A549 (cell line): Measurements from ENCODE around the gene MTG2. TPM values are rescaled to one million over a fixed set of nuclear protein-coding genes. Genes with fewer than 3 reads are reported as not detected.

Source experiments
- ATAC-seq, 2 experiments: fragments of 200-7000 bp in 1 of 2; fragments of >200 bp in 1 of 2; cut with Nextera tagmentation in 1 of 2; cut with Tn5 transposase in 1 of 2; 3 replicates each; pipeline versions ENCODE4 v1.8.0 to v1.9.1; 2018 to 2020; ENCODE audit warnings: mild to moderate bottlenecking in 1 of 2, moderate library complexity in 1 of 2
- CTCF ChIA-PET: fragments of 300-600 bp; sonication (Branson Sonifier 250); formaldehyde crosslinking; extraction: SDS; loops from one replicate; lab custom pipeline; 2021; ENCODE audit warnings: antibody characterized with exemption, inconsistent platforms; lab: Yijun Ruan, JAX
- POLR2A ChIA-PET: fragments of 350-600 bp; formaldehyde crosslinking; extraction: SDS; loops from one replicate; lab custom pipeline; 2021; ENCODE audit warnings: antibody characterized with exemption, inconsistent platforms; lab: Yijun Ruan, JAX
- DNase-seq, 2 experiments: peaks; one replicate each; pipeline versions ENCODE4 v3.0.0 to v3.0.0-alpha.2; 2011 to 2016; ENCODE audit warnings: low read depth in 1 of 2, low spot score in 1 of 2
- FAIRE-seq: peaks from 2 replicates; lab custom pipeline; 2011; peaks lifted over from hg19 to GRCh38; lab: Jason Lieb, UNC
- H3K27ac ChIP-seq, 2 experiments: fragments of >200 bp; sonication (Bioruptor Twin); formaldehyde crosslinking; 3 replicates each; pipeline ENCODE4 v1.5.1; 2016 to 2017
- H3K4me1 ChIP-seq: fragments of >200 bp; sonication (Bioruptor Twin); formaldehyde crosslinking; 3 replicates; pipeline ENCODE4 v1.6.1; 2016
- H3K4me2 ChIP-seq: fragments of >200 bp; sonication (Bioruptor Twin); formaldehyde crosslinking; 3 replicates; pipeline ENCODE4 v1.6.1; 2016
- H3K4me3 ChIP-seq: fragments of >200 bp; sonication (Bioruptor Twin); formaldehyde crosslinking; 3 replicates; pipeline ENCODE4 v1.5.1; 2016
- H3K9me3 ChIP-seq: fragments of >200 bp; sonication (Bioruptor Twin); formaldehyde crosslinking; 3 replicates; pipeline ENCODE4 v1.6.1; 2016
- ATOH8 ChIP-seq: fragments of 250-450 bp; sonication (Bioruptor Pico); IDR thresholded peaks from 2 replicates; pipeline ENCODE4 v1.5.0; 2020; ENCODE audit warnings: low read depth, mild to moderate bottlenecking, moderate library complexity
- BCL3 ChIP-seq: fragments of >200 bp; sonication (Bioruptor Twin); formaldehyde crosslinking; IDR thresholded peaks from 3 replicates; pipeline ENCODE4 v1.6.1; 2016
- CBX2 ChIP-seq: fragments of 200-600 bp; sonication (generic); IDR thresholded peaks from 2 replicates; pipeline ENCODE4 v1.6.1; 2016; ENCODE audit warnings: low read depth, mild to moderate bottlenecking, borderline replicate concordance
- CEBPB ChIP-seq, 2 experiments: fragments of >200 bp in 1 of 2; sonication (Bioruptor Twin) in 1 of 2; formaldehyde crosslinking in 1 of 2; IDR thresholded peaks; 2 replicates each; pipeline ENCODE4 v1.6.1; 2012 to 2016
- EP300 ChIP-seq, 2 experiments: fragments of >200 bp; sonication (Bioruptor Twin); formaldehyde crosslinking; IDR thresholded peaks; 2 replicates in 1 of 2; 3 replicates in 1 of 2; pipeline ENCODE4 v1.6.1; 2016 to 2017
- HDAC2 ChIP-seq: fragments of 200-600 bp; sonication (generic); IDR thresholded peaks from 2 replicates; pipeline ENCODE4 v1.6.1; 2016
- JUN ChIP-seq, 2 experiments: fragments of >200 bp; sonication (Bioruptor Twin); formaldehyde crosslinking; IDR thresholded peaks; 2 replicates in 1 of 2; 3 replicates in 1 of 2; pipeline ENCODE4 v1.6.1; 2016 to 2017
- KDM5A ChIP-seq: fragments of 200-600 bp; sonication (generic); IDR thresholded peaks from 2 replicates; pipeline ENCODE4 v1.6.1; 2016; ENCODE audit warnings: antibody characterized with exemption, mild to moderate bottlenecking
- MAFK ChIP-seq: fragments of 450-650 bp; IDR thresholded peaks from 2 replicates; pipeline ENCODE4 v1.6.1; 2014; ENCODE audit not compliant: partially characterized antibody
- MAX ChIP-seq: IDR thresholded peaks from 2 replicates; pipeline ENCODE4 v1.6.1; 2012
- NR3C1 ChIP-seq: fragments of >200 bp; sonication (Bioruptor Twin); formaldehyde crosslinking; IDR thresholded peaks from 3 replicates; pipeline ENCODE4 v1.6.1; 2017
- PBX3 ChIP-seq: IDR thresholded peaks from 2 replicates; pipeline ENCODE4 v1.6.1; 2012
- POLR2A ChIP-seq: IDR thresholded peaks from 2 replicates; pipeline ENCODE4 v1.6.1; 2012; ENCODE audit warnings: mild to moderate bottlenecking, low read length
- RARB ChIP-seq: fragments of 250-450 bp; sonication (Bioruptor Pico); IDR thresholded peaks from 2 replicates; pipeline ENCODE4 v1.8.0; 2021; ENCODE audit warnings: mild to moderate bottlenecking, moderate library complexity
- TFCP2L1 ChIP-seq: fragments of 250-450 bp; sonication (Bioruptor Pico); IDR thresholded peaks from 2 replicates; pipeline ENCODE4 v1.5.0; 2021; ENCODE audit warnings: mild to moderate bottlenecking
- ZC3H11A ChIP-seq: fragments of 450-650 bp; IDR thresholded peaks from 2 replicates; pipeline ENCODE4 v1.6.1; 2014; ENCODE audit warnings: antibody characterized with exemption, mild to moderate bottlenecking
- ZFP36 ChIP-seq: fragments of 450-650 bp; IDR thresholded peaks from 2 replicates; pipeline ENCODE4 v1.6.1; 2014; ENCODE audit warnings: borderline replicate concordance; ENCODE audit not compliant: partially characterized antibody
- ZSCAN20 ChIP-seq: fragments of 250-450 bp; sonication (Bioruptor Pico); IDR thresholded peaks from 2 replicates; pipeline ENCODE4 v1.8.0; 2022; ENCODE audit warnings: mild to moderate bottlenecking, moderate library complexity
- WGBS: methylation state at CpG from one replicate; pipeline ENCODE4 v1.1.6; 2017; ENCODE audit errors: missing lambda C conversion rate; 5-methylcytosine and 5-hydroxymethylcytosine counted together
- polyA plus RNA-seq, 4 experiments: library from polyadenylated mRNA; depleted of rRNA in 3 of 4; stranded (reverse); fragments of >200 nt; fragmentation: RNase III in 1 of 4; extraction: RNeasy Plus Mini Kit Qiagen cat#74134 plus additional on column Dnase treatment in 1 of 4; gene quantifications; 2 replicates in 3 of 4; 3 replicates in 1 of 4; pipeline ENCODE4 v1.2.3, GENCODE V29; 2011 to 2017

The MTG2 gene
- polyA plus RNA-seq, 2 of the 4 experiments (the other 2 are of a cell fraction) = 21.9 to 28.7 TPM

GRCh38 chr20:62211769-62212288, 29.0 kb downstream of the MTG2 start:
- Histone ChIP-seq H3K4me1 (peaks cover 5% of the 10 kb centered on the region; the same call in 1 of the 3 replicates), H3K4me3 (no peak overlapping the region), H3K9me3 (no peaks in the 10 kb centered on the region), H3K4me2 (no peak overlapping the region), H3K27ac (no peak overlapping the region)
- no peak for DNase-seq
- ATAC-seq = peak in 1 of 2 experiments; percentile 5; a peak in 2 of 6 replicates
- CTCF ChIA-PET = interaction anchor here (0.7 to 1.2 kb wide), 3 partner anchors 39 to 2000 kb away, joined by 3 read pairs; no protein-coding TSS in a partner anchor
- WGBS = 48% methylated on average over 4 of the region's 9 CpGs
- no peak for TF ChIP-seq NR3C1
- TF ChIP-seq TFCP2L1 = no peak
- no peak for TF ChIP-seq RARB (CRISPR knock-in tag)
- TF ChIP-seq MAX = no peak
- no peak for TF ChIP-seq MAFK
- TF ChIP-seq ATOH8 = no peak
- no peak for FAIRE-seq
- POLR2A ChIA-PET = no interaction called here

- WGBS = 61% methylated on average over 10 of the region's 10 CpGs
- no peak for FAIRE-seq
Observed at GRCh38 chr20:62212299-62212698, 29.5 kb downstream of the MTG2 start.

GRCh38 chr20:62214067-62214466, 31.2 kb downstream of the MTG2 start:
- Histone ChIP-seq H3K4me2 (peak overlapping the region; percentile 55), H3K27ac (no peak overlapping the region), H3K4me3 (no peak overlapping the region), H3K4me1 (peaks cover 7% of the 10 kb centered on the region; the same call in 2 of the 3 replicates), H3K9me3 (no peaks in the 10 kb centered on the region)
- ChIA-PET POLR2A (no interaction called here), CTCF (no interaction called here)
- ATAC-seq = peak; percentile 6 to 12; a peak in 2 of 6 replicates
- FAIRE-seq = no peak
- no peak for DNase-seq
- WGBS = 17% methylated on average over 12 of the region's 12 CpGs
- TF ChIP-seq POLR2A (no peak), ZSCAN20 (CRISPR knock-in tag) (no peak), BCL3 (no peak), KDM5A (no peak), EP300 (IDR thresholded peaks at IDR 0.05) (no peak), PBX3 (no peak), RARB (CRISPR knock-in tag) (no peak), ZC3H11A (no peak), JUN (IDR thresholded peaks at IDR 0.05) (no peak), CEBPB (IDR thresholded peaks at IDR 0.05) (no peak), CBX2 (no peak)

More at GRCh38 chr20:62212299-62212698, 29.5 kb downstream of the MTG2 start:
- no peaks in the 10 kb centered on the region for H3K9me3 ChIP-seq
- TF ChIP-seq TFCP2L1 (no peak), ZFP36 (no peak), HDAC2 (no peak)
- TF ChIP-seq, all 56 proteins: peak for 0
- peaks cover 5% of the 10 kb centered on the region; the same call in 1 of the 3 replicates for H3K4me1 ChIP-seq
- H3K4me2 ChIP-seq = no peak overlapping the region
- ChIA-PET POLR2A (no interaction called here), CTCF (interaction anchor here (1.2 kb wide), 1 partner anchor 88 kb away, joined by 3 read pairs; no protein-coding TSS in a partner anchor)
- H3K27ac ChIP-seq = no peak overlapping the region
- DNase-seq (no peak), ATAC-seq (no peak)
- no peak overlapping the region for H3K4me3 ChIP-seq
